Measurements from ENCODE around the gene MASP2. TPM values are rescaled to one million over a fixed set of nuclear protein-coding genes. Genes with fewer than 3 reads are reported as not detected.

The MASP2 gene
- total RNA-seq, 1 experiment from 2014 or later, result 0.25 TPM

GRCh38 chr1:11000526-11000925 is 46.5 kb downstream of the MASP2 start:
- Histone ChIP-seq H3K4me3 (replicated peaks in 1 of 2; ENCODE audit: low read depth in 1 of 2, low read length in 2 of 2) (no peak overlapping the region), H3K4me1 (ENCODE audit: control insufficient read depth in 1 of 2, insufficient read depth in 2 of 2, low read length in 2 of 2) (no peaks in the 10 kb centered on the region), H3K36me3 (ENCODE audit: control insufficient read depth in 1 of 2, insufficient read depth in 2 of 2, low read length in 2 of 2) (no peaks in the 10 kb centered on the region), H2AFZ (ENCODE audit: low read depth, low read length, poor library complexity, severe bottlenecking) (no peak overlapping the region), H3K27ac (ENCODE audit: low read depth, low read length) (no peak overlapping the region), H3K9ac (ENCODE audit: low read length) (no peak overlapping the region), H3K4me2 (ENCODE audit: low read length) (no peak overlapping the region), H3K9me3 (ENCODE audit: control insufficient read depth in 1 of 2, insufficient read depth in 1 of 2, low read depth in 1 of 2, low read length in 2 of 2) (peaks cover 0 to 7% of the 10 kb centered on the region in 2 experiments; a peak in 2 of 4 replicates), H4K20me1 (ENCODE audit: insufficient read depth) (no peaks in the 10 kb centered on the region), H3K27me3 (ENCODE audit: insufficient read depth, low read length) (no peaks in the 10 kb centered on the region), H3K9me2 (ENCODE audit: insufficient read depth) (no peaks in the 10 kb centered on the region), H3K79me2 (ENCODE audit: insufficient read depth, low read length) (no peaks in the 10 kb centered on the region)
- RAD21 ChIA-PET (ENCODE audit: low non-redundant PET in 1 of 2, low total read pairs in 2 of 2, uncharacterized antibody in 2 of 2, unreplicated experiment in 2 of 2), result no interaction called here
- no peak for ATAC-seq
- no peak for DNase-seq (ENCODE audit: low read depth, low spot score)
- CTCF ChIA-PET, result no interaction called here
- BruUV-seq (replicated peaks), result no TSS peak
- TF ChIP-seq, protein P1, sequence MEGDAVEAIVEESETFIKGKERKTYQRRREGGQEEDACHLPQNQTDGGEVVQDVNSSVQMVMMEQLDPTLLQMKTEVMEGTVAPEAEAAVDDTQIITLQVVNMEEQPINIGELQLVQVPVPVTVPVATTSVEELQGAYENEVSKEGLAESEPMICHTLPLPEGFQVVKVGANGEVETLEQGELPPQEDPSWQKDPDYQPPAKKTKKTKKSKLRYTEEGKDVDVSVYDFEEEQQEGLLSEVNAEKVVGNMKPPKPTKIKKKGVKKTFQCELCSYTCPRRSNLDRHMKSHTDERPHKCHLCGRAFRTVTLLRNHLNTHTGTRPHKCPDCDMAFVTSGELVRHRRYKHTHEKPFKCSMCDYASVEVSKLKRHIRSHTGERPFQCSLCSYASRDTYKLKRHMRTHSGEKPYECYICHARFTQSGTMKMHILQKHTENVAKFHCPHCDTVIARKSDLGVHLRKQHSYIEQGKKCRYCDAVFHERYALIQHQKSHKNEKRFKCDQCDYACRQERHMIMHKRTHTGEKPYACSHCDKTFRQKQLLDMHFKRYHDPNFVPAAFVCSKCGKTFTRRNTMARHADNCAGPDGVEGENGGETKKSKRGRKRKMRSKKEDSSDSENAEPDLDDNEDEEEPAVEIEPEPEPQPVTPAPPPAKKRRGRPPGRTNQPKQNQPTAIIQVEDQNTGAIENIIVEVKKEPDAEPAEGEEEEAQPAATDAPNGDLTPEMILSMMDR (IDR thresholded peaks at IDR 0.05 in 2 of 3, conservative IDR thresholded peaks at IDR 0.05 in 1 of 3; ENCODE audit: borderline replicate concordance in 1 of 3, insufficient read depth in 1 of 3, low read depth in 2 of 3, low read length in 2 of 3), result no peak
- TF ChIP-seq ZBTB33 (IDR thresholded peaks at IDR 0.05; ENCODE audit: extremely low read depth, insufficient replicate concordance, low read length) (no peak), ZFX (IDR thresholded peaks at IDR 0.05) (no peak)
- intact Hi-C loops (cut with micrococcal nuclease), result no loop called here
- POLR2A ChIA-PET, result no interaction called here

DNA sequence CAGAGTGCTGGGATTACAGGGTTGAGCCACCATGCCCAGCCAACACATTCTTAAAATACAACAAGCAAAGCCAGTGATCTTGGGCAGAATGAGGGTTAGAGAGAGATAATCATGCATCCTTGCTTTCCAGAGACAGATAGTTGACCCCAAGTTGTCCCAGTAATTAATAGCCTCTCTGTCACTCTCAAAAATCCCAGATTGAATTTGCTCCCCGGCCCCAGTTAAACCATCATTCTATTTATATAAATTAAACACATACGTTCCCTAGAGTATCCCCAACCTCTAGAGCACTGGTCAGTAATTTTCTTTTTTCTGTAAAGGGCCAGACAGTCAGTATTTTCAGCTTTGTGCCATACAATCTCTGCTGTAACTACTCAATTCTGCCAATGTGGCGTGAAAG is 50.9 kb downstream of the MASP2 start:
- DNase-seq (ENCODE audit: low read depth, low spot score) (no peak), ATAC-seq (no peak)
- Histone ChIP-seq H3K79me2 (ENCODE audit: insufficient read depth, low read length) (no peaks in the 10 kb centered on the region), H3K9ac (ENCODE audit: low read length) (no peak overlapping the region), H3K4me1 (ENCODE audit: control insufficient read depth in 1 of 2, insufficient read depth in 2 of 2, low read length in 2 of 2) (no peaks in the 10 kb centered on the region), H3K9me3 (ENCODE audit: control insufficient read depth in 1 of 2, insufficient read depth in 1 of 2, low read depth in 1 of 2, low read length in 2 of 2) (peaks cover 0 to 7% of the 10 kb centered on the region in 2 experiments; a peak in 2 of 4 replicates), H3K27ac (ENCODE audit: low read depth, low read length) (no peak overlapping the region), H3K4me2 (ENCODE audit: low read length) (no peak overlapping the region), H4K20me1 (ENCODE audit: insufficient read depth) (no peaks in the 10 kb centered on the region), H3K4me3 (replicated peaks in 1 of 2; ENCODE audit: low read depth in 1 of 2, low read length in 2 of 2) (no peak overlapping the region), H3K36me3 (ENCODE audit: control insufficient read depth in 1 of 2, insufficient read depth in 2 of 2, low read length in 2 of 2) (no peaks in the 10 kb centered on the region), H3K9me2 (ENCODE audit: insufficient read depth) (no peaks in the 10 kb centered on the region), H2AFZ (ENCODE audit: low read depth, low read length, poor library complexity, severe bottlenecking) (no peak overlapping the region), H3K27me3 (ENCODE audit: insufficient read depth, low read length) (no peaks in the 10 kb centered on the region)
- ChIA-PET POLR2A (no interaction called here), CTCF (interaction anchor here (1.3 kb wide), 1 partner anchor 42 kb away, joined by 3 read pairs; no protein-coding TSS in a partner anchor), RAD21 (ENCODE audit: low non-redundant PET in 1 of 2, low total read pairs in 2 of 2, uncharacterized antibody in 2 of 2, unreplicated experiment in 2 of 2) (no interaction called here)
- intact Hi-C loops (cut with micrococcal nuclease), result no loop called here
- no TSS peak for BruUV-seq (replicated peaks)
- TF ChIP-seq, protein P2, sequence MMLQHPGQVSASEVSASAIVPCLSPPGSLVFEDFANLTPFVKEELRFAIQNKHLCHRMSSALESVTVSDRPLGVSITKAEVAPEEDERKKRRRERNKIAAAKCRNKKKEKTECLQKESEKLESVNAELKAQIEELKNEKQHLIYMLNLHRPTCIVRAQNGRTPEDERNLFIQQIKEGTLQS (IDR thresholded peaks at IDR 0.05), result no peak
- TF ChIP-seq SRF (IDR thresholded peaks at IDR 0.05; ENCODE audit: low read depth) (no peak), CEBPB (IDR thresholded peaks at IDR 0.05; ENCODE audit: low read depth) (no peak), CBX3 (IDR thresholded peaks at IDR 0.05; ENCODE audit: low read depth) (no peak), EZH2 (IDR thresholded peaks at IDR 0.05) (no peak), EZH2phosphoT487 (IDR thresholded peaks at IDR 0.05; ENCODE audit: borderline replicate concordance) (no peak), JUND (IDR thresholded peaks at IDR 0.05) (no peak)
- TF ChIP-seq, protein P3, sequence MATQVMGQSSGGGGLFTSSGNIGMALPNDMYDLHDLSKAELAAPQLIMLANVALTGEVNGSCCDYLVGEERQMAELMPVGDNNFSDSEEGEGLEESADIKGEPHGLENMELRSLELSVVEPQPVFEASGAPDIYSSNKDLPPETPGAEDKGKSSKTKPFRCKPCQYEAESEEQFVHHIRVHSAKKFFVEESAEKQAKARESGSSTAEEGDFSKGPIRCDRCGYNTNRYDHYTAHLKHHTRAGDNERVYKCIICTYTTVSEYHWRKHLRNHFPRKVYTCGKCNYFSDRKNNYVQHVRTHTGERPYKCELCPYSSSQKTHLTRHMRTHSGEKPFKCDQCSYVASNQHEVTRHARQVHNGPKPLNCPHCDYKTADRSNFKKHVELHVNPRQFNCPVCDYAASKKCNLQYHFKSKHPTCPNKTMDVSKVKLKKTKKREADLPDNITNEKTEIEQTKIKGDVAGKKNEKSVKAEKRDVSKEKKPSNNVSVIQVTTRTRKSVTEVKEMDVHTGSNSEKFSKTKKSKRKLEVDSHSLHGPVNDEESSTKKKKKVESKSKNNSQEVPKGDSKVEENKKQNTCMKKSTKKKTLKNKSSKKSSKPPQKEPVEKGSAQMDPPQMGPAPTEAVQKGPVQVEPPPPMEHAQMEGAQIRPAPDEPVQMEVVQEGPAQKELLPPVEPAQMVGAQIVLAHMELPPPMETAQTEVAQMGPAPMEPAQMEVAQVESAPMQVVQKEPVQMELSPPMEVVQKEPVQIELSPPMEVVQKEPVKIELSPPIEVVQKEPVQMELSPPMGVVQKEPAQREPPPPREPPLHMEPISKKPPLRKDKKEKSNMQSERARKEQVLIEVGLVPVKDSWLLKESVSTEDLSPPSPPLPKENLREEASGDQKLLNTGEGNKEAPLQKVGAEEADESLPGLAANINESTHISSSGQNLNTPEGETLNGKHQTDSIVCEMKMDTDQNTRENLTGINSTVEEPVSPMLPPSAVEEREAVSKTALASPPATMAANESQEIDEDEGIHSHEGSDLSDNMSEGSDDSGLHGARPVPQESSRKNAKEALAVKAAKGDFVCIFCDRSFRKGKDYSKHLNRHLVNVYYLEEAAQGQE (IDR thresholded peaks at IDR 0.05; ENCODE audit: low read depth), result no peak
